Endothelial cell of umbilical vein (primary cell): ENCODE data around the gene NDUFB6. TPM values are rescaled to one million over a fixed set of nuclear protein-coding genes. Genes with fewer than 3 reads are reported as not detected.

Experiments
- Bru-seq: library from RNA; stranded (reverse); fragments of 400-500 nt; gene quantifications from one replicate; lab custom pipeline; 2021; lab: Mats Ljungman, UMichigan
- BruChase-seq, 2 experiments: library from RNA; stranded (reverse); fragments of 400-500 nt; gene quantifications; one replicate each; lab custom pipeline; 2021; lab: Mats Ljungman, UMichigan
- BruUV-seq: library from RNA; stranded (reverse); fragments of 400-500 nt; replicated peaks from 2 replicates; lab custom pipeline; 2021; lab: Mats Ljungman, UMichigan
- CTCF ChIA-PET: fragments of 300-600, 350-600 bp; sonication (Branson Sonifier 250); formaldehyde crosslinking; loops from one replicate; lab custom pipeline; 2021; ENCODE audit warnings: antibody characterized with exemption, inconsistent platforms; lab: Charles Lee
- POLR2A ChIA-PET: fragments of 300-600, 350-600 bp; sonication (Branson Sonifier 250); formaldehyde crosslinking; loops from one replicate; lab custom pipeline; 2021; ENCODE audit warnings: antibody characterized with exemption, inconsistent platforms; lab: Charles Lee
- DNase-seq: peaks from one replicate; pipeline ENCODE4 v3.0.0-alpha.2; 2011; ENCODE audit warnings: low read depth, low spot score
- FAIRE-seq: peaks from 2 replicates; lab custom pipeline; 2011; peaks lifted over from hg19 to GRCh38; lab: Jason Lieb, UNC
- H2AFZ ChIP-seq: 2 replicates; pipeline ENCODE4 v1.6.0; 2012; ENCODE audit warnings: low read depth, low read length, control low read depth, inconsistent platforms
- H3K27ac ChIP-seq: 2 replicates; pipeline ENCODE4 v1.5.1; 2011; ENCODE audit warnings: low read depth, mild to moderate bottlenecking, control low read depth, low read length, moderate library complexity; ENCODE audit not compliant: insufficient read depth
- H3K27me3 ChIP-seq, 2 experiments: 2 replicates each; pipeline versions ENCODE4 v1.6.0 to v1.6.1; 2011; ENCODE audit warnings: low read length in 2 of 2, mixed read lengths in 1 of 2; ENCODE audit not compliant: control insufficient read depth in 2 of 2, insufficient read depth in 2 of 2
- H3K36me3 ChIP-seq, 2 experiments: 2 replicates in 1 of 2; 3 replicates in 1 of 2; pipeline ENCODE4 v1.5.1; 2011; ENCODE audit warnings: low read length in 2 of 2, mild to moderate bottlenecking in 1 of 2, moderate library complexity in 1 of 2; ENCODE audit not compliant: control insufficient read depth in 2 of 2, insufficient read depth in 2 of 2; ENCODE audit errors: extremely low read depth in 1 of 2
- H3K4me1 ChIP-seq: 3 replicates; pipeline ENCODE4 v1.5.1; 2011; ENCODE audit warnings: mild to moderate bottlenecking, low read length; ENCODE audit not compliant: control insufficient read depth, insufficient read depth; ENCODE audit errors: extremely low read depth
- H3K4me2 ChIP-seq: 2 replicates; pipeline ENCODE4 v1.6.1; 2011; ENCODE audit warnings: low read length, control low read depth, mixed read lengths; ENCODE audit not compliant: insufficient read depth
- H3K4me3 ChIP-seq, 3 experiments: fragments of 200-600 bp in 1 of 3; sonication (generic), shearing (Covaris generic) in 1 of 3; replicated peaks in 1 of 3; 2 replicates each; pipeline ENCODE4 v1.5.1; 2011 to 2016; ENCODE audit warnings: control low read depth in 3 of 3, low read length in 3 of 3, mild to moderate bottlenecking in 2 of 3, inconsistent platforms in 1 of 3, low read depth in 1 of 3, moderate library complexity in 1 of 3; ENCODE audit not compliant: insufficient read depth in 1 of 3
- H3K79me2 ChIP-seq: 2 replicates; pipeline ENCODE4 v1.6.0; 2012; ENCODE audit warnings: low read length, inconsistent platforms; ENCODE audit not compliant: control insufficient read depth, insufficient read depth
- H3K9ac ChIP-seq: replicated peaks from 2 replicates; pipeline ENCODE3; 2011; ENCODE audit warnings: low read length, control low read depth; ENCODE audit not compliant: insufficient read depth; ENCODE audit errors: extremely low read depth
- H3K9me1 ChIP-seq: replicated peaks from 3 replicates; pipeline ENCODE4 v1.6.0; 2011; ENCODE audit warnings: mild to moderate bottlenecking, low read length; ENCODE audit not compliant: control insufficient read depth, insufficient read depth; ENCODE audit errors: extremely low read depth
- H3K9me3 ChIP-seq: replicated peaks from 2 replicates; pipeline ENCODE4 v1.5.1; 2012; ENCODE audit warnings: low read length, inconsistent platforms; ENCODE audit not compliant: control insufficient read depth, insufficient read depth
- H4K20me1 ChIP-seq: replicated peaks from 2 replicates; pipeline ENCODE3; 2011; ENCODE audit warnings: mild to moderate bottlenecking, low read length; ENCODE audit not compliant: control insufficient read depth, insufficient read depth; ENCODE audit errors: extremely low read depth
- FOS ChIP-seq: IDR thresholded peaks from 2 replicates; pipeline ENCODE4 v1.6.1; 2011; ENCODE audit warnings: mild to moderate bottlenecking, low read length, moderate library complexity, borderline replicate concordance; ENCODE audit not compliant: insufficient read depth
- GATA2 ChIP-seq: IDR thresholded peaks from 2 replicates; pipeline ENCODE4 v1.7.0; 2011; ENCODE audit warnings: low read depth, mild to moderate bottlenecking, moderate library complexity, mixed read lengths, low read length; ENCODE audit not compliant: insufficient read length, insufficient read depth
- MYC ChIP-seq: IDR thresholded peaks from one replicate; pipeline ENCODE4 v1.6.1; 2011; ENCODE audit warnings: mild to moderate bottlenecking, low read depth, low read length
- POLR2A ChIP-seq: IDR thresholded peaks from 2 replicates; pipeline ENCODE4 v1.6.1; 2012; ENCODE audit warnings: low read depth, mild to moderate bottlenecking, control low read depth, low read length
- POLR2AphosphoS5 ChIP-seq: IDR thresholded peaks from 2 replicates; pipeline ENCODE4 v1.6.1; 2012; ENCODE audit warnings: low read depth, mild to moderate bottlenecking, control low read depth, low read length, moderate library complexity; ENCODE audit not compliant: insufficient read depth
- dilution Hi-C: fragments of 300-500 bp; cut with MboI; formaldehyde crosslinking; loops from one replicate; pipeline ENCODE4 v1.15.0; 2019; ENCODE audit warnings: low sequenced_read_pairs; ENCODE audit not compliant: extremely low pct_ligation_motif_present
- intact Hi-C: fragments of 100-400 bp; cut with micrococcal nuclease; formaldehyde crosslinking; loops from one replicate; pipeline ENCODE4 v1.10.0; 2022
- long read RNA-seq: library from polyadenylated mRNA; stranded (forward); transcript quantifications from one replicate; pipeline ENCODE4 v2.0.0, GENCODE V29; 2021
- polyA minus RNA-seq, 3 experiments: library from RNA; depleted of rRNA, polyadenylated mRNA; stranded (reverse); fragments of >200 nt; gene quantifications; 1 replicate in 1 of 3; 2 replicates in 2 of 3; pipeline ENCODE4 v1.2.3, GENCODE V29; 2011
- polyA plus RNA-seq, 4 experiments: library from polyadenylated mRNA; depleted of rRNA in 3 of 4; stranded (reverse) in 3 of 4; unstranded in 1 of 4; fragments of >200 nt; gene quantifications; 2 replicates each; pipeline versions ENCODE4 v1.2.1 to v1.2.3, GENCODE V29; 2011 to 2012; ENCODE audit warnings: missing spikeins in 1 of 4
- total RNA-seq: library from RNA; stranded (reverse); gene quantifications from 2 replicates; pipeline ENCODE4 v1.2.3, GENCODE V29; 2021
- TF ChIP-seq, protein P1 (sequence below): IDR thresholded peaks from 2 replicates; pipeline ENCODE4 v1.6.1; 2011; ENCODE audit not compliant: insufficient read depth, insufficient read length

NDUFB6 gene
- total RNA-seq = 53.5 and 54.2 TPM in 2 replicates
- polyA plus RNA-seq = 35.8 and 59.2 TPM in 2 replicates
- polyA plus RNA-seq (2011; cell fraction: cytosol; rRNA removed) = 61.4 and 72.8 TPM in 2 replicates
- polyA plus RNA-seq (2011; cell fraction: nucleus; rRNA removed) = 22.9 TPM in 2 replicates
- polyA plus RNA-seq (2012) = 54.9 and 57.8 TPM in 2 replicates
- 12.0 and 12.4 TPM in 2 replicates for polyA minus RNA-seq
- polyA minus RNA-seq (2011; cell fraction: cytosol; rRNA and poly(A)+ RNA removed) = 47.4 TPM
- 3.7 and 7.2 TPM in 2 replicates for polyA minus RNA-seq (2011; cell fraction: nucleus; rRNA and poly(A)+ RNA removed)
- Bru-seq, nascent RNA = percentile 74 among the genes with signal in this experiment
- BruChase-seq, experiment 1, labeled RNA remaining after a 6-hour chase = percentile 76 among the genes with signal in this experiment
- BruChase-seq, experiment 2, labeled RNA remaining after a 2-hour chase = percentile 74 among the genes with signal in this experiment
- long read RNA-seq, transcript NDUFB6-203 (4 exons, 1,366 nt) = major isoform, 374 of 639 reads
- long read RNA-seq, transcript NDUFB6-201 (3 exons, 666 nt) = minor isoform, 26 of 639 reads
- long read RNA-seq, transcript NDUFB6-202 (3 exons, 761 nt) = minor isoform, 29 of 639 reads
- long read RNA-seq, partial matches to known transcripts = 189 of 639 reads
- long read RNA-seq, other reads (novel, unspliced or antisense) = 21 of 639 reads

GRCh38 chr9:32572900-32573523 is at the start of gene NDUFB6:
TSS of gene NDUFB6 (minus strand) at chr9:32573159. CDS start at chr9:32573060, 99 bp downstream.
- Histone ChIP-seq H3K4me3 (peak within 1 kb of the TSS; percentile 78 to 89 (median 88)), H3K4me1 (peaks cover 18% of the 10 kb centered on the region), H4K20me1 (no peaks in the 10 kb centered on the region), H3K9me1 (no peaks in the 10 kb centered on the region), H2AFZ (peak within 1 kb of the TSS; percentile 82), H3K27ac (peak within 1 kb of the TSS; percentile 54), H3K36me3 (no peaks in the 10 kb centered on the region), H3K9ac (peak within 1 kb of the TSS; percentile 76), H3K79me2 (peaks cover 30% of the 10 kb centered on the region), H3K9me3 (no peaks in the 10 kb centered on the region), H3K4me2 (peak within 1 kb of the TSS; percentile 86), H3K27me3 (peaks cover 0 to 4% of the 10 kb centered on the region in 2 experiments)
- peak; percentile 92 for DNase-seq
- ChIA-PET POLR2A (interaction anchor here (0.6 kb wide), 1 partner anchor 412 kb away, joined by 6 read pairs; no protein-coding TSS in a partner anchor), CTCF (interaction anchor here (1.0 to 20.3 kb wide), 14 partner anchors 8 to 395 kb away, joined by 3 to 1384 read pairs (median 8); partner anchors contain the start of genes ACO1, RIGI, SMIM27 and TOPORS)
- TF ChIP-seq POLR2A (peak; percentile 76), POLR2AphosphoS5 (peak; percentile 54), MYC (peak; percentile 18), FOS (no peak), GATA2 (no peak)
- TF ChIP-seq, protein P1, sequence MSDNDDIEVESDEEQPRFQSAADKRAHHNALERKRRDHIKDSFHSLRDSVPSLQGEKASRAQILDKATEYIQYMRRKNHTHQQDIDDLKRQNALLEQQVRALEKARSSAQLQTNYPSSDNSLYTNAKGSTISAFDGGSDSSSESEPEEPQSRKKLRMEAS = no peak
- intact Hi-C loops = loop anchor here (1.0 kb wide), 5 partner anchors 21 to 194 kb away; partner anchors contain the start of genes ACO1, RIGI, SMIM27 and TOPORS
- no TSS peak for BruUV-seq
- peak; percentile 81 for FAIRE-seq
- dilution Hi-C loops = loop anchor here (25.0 kb wide), 1 partner anchor 186 kb away; the partner anchor contains the start of gene ACO1
